H1 (cell line): ENCODE measurements around the gene VEGFC. TPM values are rescaled to one million over a fixed set of nuclear protein-coding genes. Genes with fewer than 3 reads are reported as not detected.

ENCODE experiments used
- CTCF ChIA-PET: fragments of 300-600 bp; sonication (Branson Sonifier 250); formaldehyde crosslinking; loops from one replicate; lab custom pipeline; 2021; ENCODE audit not compliant: partially characterized antibody; lab: Charles Lee
- POLR2A ChIA-PET: fragments of 300-600 bp; sonication (Branson Sonifier 250); formaldehyde crosslinking; loops from one replicate; lab custom pipeline; 2021; ENCODE audit warnings: inconsistent platforms; ENCODE audit not compliant: partially characterized antibody; lab: Charles Lee
- DNase-seq, 2 experiments: peaks; one replicate each; pipeline versions ENCODE4 v3.0.0 to v3.0.0-alpha.2; 2010 to 2022; ENCODE audit warnings: low spot score in 2 of 2, low read depth in 1 of 2, mixed read lengths in 1 of 2
- FAIRE-seq: peaks from 2 replicates; lab custom pipeline; 2011; peaks lifted over from hg19 to GRCh38; lab: Jason Lieb, UNC
- H2AFZ ChIP-seq: 2 replicates; pipeline ENCODE4 v1.8.1; 2012; ENCODE audit warnings: low read length, inconsistent platforms
- H2AK5ac ChIP-seq: 2 replicates; pipeline ENCODE4 v1.6.1; 2013; ENCODE audit warnings: low read depth, low read length
- H2BK120ac ChIP-seq: replicated peaks from 2 replicates; pipeline ENCODE3; 2013; ENCODE audit warnings: low read depth, low read length, inconsistent platforms
- H2BK12ac ChIP-seq: 2 replicates; pipeline ENCODE4 v1.6.1; 2013; ENCODE audit warnings: low read depth, low read length
- H2BK15ac ChIP-seq: 2 replicates; pipeline ENCODE4 v1.6.1; 2013; ENCODE audit warnings: low read length
- H2BK20ac ChIP-seq: 2 replicates; pipeline ENCODE4 v1.6.1; 2013; ENCODE audit warnings: low read length
- H2BK5ac ChIP-seq: 2 replicates; pipeline ENCODE4 v1.6.1; 2013; ENCODE audit warnings: low read depth, low read length
- H3K14ac ChIP-seq: 2 replicates; pipeline ENCODE4 v1.6.1; 2013; ENCODE audit warnings: inconsistent platforms; ENCODE audit not compliant: insufficient read length
- H3K18ac ChIP-seq: 2 replicates; pipeline ENCODE4 v1.6.1; 2013; ENCODE audit warnings: low read length; ENCODE audit errors: extremely low read depth
- H3K23ac ChIP-seq: 2 replicates; pipeline ENCODE4 v1.6.1; 2013; ENCODE audit warnings: inconsistent platforms; ENCODE audit not compliant: insufficient read length
- H3K23me2 ChIP-seq: 2 replicates; pipeline ENCODE4 v1.6.1; 2013; ENCODE audit warnings: low read depth, low read length
- H3K27ac ChIP-seq: 2 replicates; pipeline ENCODE4 v1.6.1; 2011; ENCODE audit warnings: low read depth, low read length, inconsistent platforms
- H3K27me3 ChIP-seq, 4 experiments: replicated peaks in 1 of 4; 1 replicate in 1 of 4; 2 replicates in 3 of 4; pipeline versions ENCODE4 v1.6.1 to v1.8.1; 2011 to 2013; ENCODE audit warnings: low read length in 3 of 4, mild to moderate bottlenecking in 3 of 4, inconsistent platforms in 2 of 4, mixed read lengths in 2 of 4, moderate library complexity in 1 of 4; ENCODE audit not compliant: control insufficient read depth in 3 of 4, insufficient read depth in 3 of 4; ENCODE audit errors: extremely low read depth in 1 of 4
- H3K36me3 ChIP-seq, 4 experiments: 2 replicates each; pipeline versions ENCODE4 v1.6.1 to v1.8.1; 2011 to 2013; ENCODE audit warnings: mild to moderate bottlenecking in 4 of 4, low read length in 3 of 4, moderate library complexity in 2 of 4, control low read depth in 1 of 4, inconsistent platforms in 1 of 4; ENCODE audit not compliant: insufficient read depth in 4 of 4, control insufficient read depth in 2 of 4
- H3K4ac ChIP-seq: replicated peaks from 2 replicates; pipeline ENCODE3; 2013; ENCODE audit warnings: low read length, low read depth, mixed read lengths, inconsistent platforms; ENCODE audit not compliant: insufficient read length
- H3K4me1 ChIP-seq, 4 experiments: replicated peaks in 1 of 4; 1 replicate in 1 of 4; 2 replicates in 3 of 4; pipeline versions ENCODE4 v1.6.1 to v1.8.1; 2011 to 2013; ENCODE audit warnings: low read length in 3 of 4, inconsistent platforms in 2 of 4, mixed read lengths in 1 of 4; ENCODE audit not compliant: insufficient read depth in 4 of 4, control insufficient read depth in 3 of 4
- H3K4me2 ChIP-seq, 2 experiments: 2 replicates each; pipeline versions ENCODE4 v1.6.1 to v1.8.1; 2011 to 2013; ENCODE audit warnings: low read depth in 2 of 2, low read length in 2 of 2, control low read depth in 1 of 2, inconsistent platforms in 1 of 2, mild to moderate bottlenecking in 1 of 2; ENCODE audit not compliant: insufficient read depth in 1 of 2
- H3K4me3 ChIP-seq, 4 experiments: fragments of 200-600, 300-600 bp in 1 of 4; sonication (generic), shearing (Covaris generic), sonication (Bioruptor Twin) in 1 of 4; 2 replicates each; pipeline versions ENCODE4 v1.5.1 to v1.8.1; 2011 to 2016; ENCODE audit warnings: low read length in 4 of 4, low read depth in 3 of 4, control low read depth in 2 of 4, inconsistent platforms in 2 of 4, mild to moderate bottlenecking in 2 of 4, mixed read lengths in 1 of 4, moderate library complexity in 1 of 4; ENCODE audit not compliant: insufficient read depth in 2 of 4; ENCODE audit errors: extremely low read depth in 1 of 4
- H3K56ac ChIP-seq: replicated peaks from 2 replicates; pipeline ENCODE3; 2013; ENCODE audit warnings: low read depth, mild to moderate bottlenecking, mixed read lengths, low read length, inconsistent platforms; ENCODE audit not compliant: insufficient read length
- H3K79me1 ChIP-seq: 2 replicates; pipeline ENCODE4 v1.6.1; 2013; ENCODE audit warnings: low read depth, low read length, control low read depth
- H3K79me2 ChIP-seq, 2 experiments: 2 replicates each; pipeline versions ENCODE4 v1.6.1 to v1.8.1; 2012 to 2013; ENCODE audit warnings: low read length in 2 of 2, mild to moderate bottlenecking in 2 of 2, inconsistent platforms in 1 of 2; ENCODE audit not compliant: insufficient read depth in 2 of 2, control insufficient read depth in 1 of 2
- H3K9ac ChIP-seq, 4 experiments: replicated peaks in 1 of 4; 1 replicate in 1 of 4; 2 replicates in 3 of 4; pipeline versions ENCODE4 v1.6.1 to v1.8.1; 2011 to 2013; ENCODE audit warnings: low read depth in 3 of 4, low read length in 3 of 4, control low read depth in 2 of 4, mild to moderate bottlenecking in 2 of 4, moderate library complexity in 2 of 4, inconsistent platforms in 1 of 4; ENCODE audit errors: extremely low read depth in 1 of 4
- H3K9me3 ChIP-seq, 2 experiments: 2 replicates each; pipeline versions ENCODE4 v1.6.1 to v1.8.1; 2012 to 2013; ENCODE audit warnings: mild to moderate bottlenecking in 2 of 2, moderate library complexity in 2 of 2, control low read depth in 1 of 2, inconsistent platforms in 1 of 2, low read depth in 1 of 2, low read length in 1 of 2, mixed read lengths in 1 of 2; ENCODE audit not compliant: insufficient read depth in 2 of 2
- H4K20me1 ChIP-seq, 2 experiments: replicated peaks in 1 of 2; 2 replicates each; pipeline versions ENCODE3 to v1.8.1; 2011 to 2013; ENCODE audit warnings: inconsistent platforms in 2 of 2, low read length in 2 of 2, mild to moderate bottlenecking in 1 of 2; ENCODE audit not compliant: insufficient read depth in 2 of 2, control insufficient read depth in 1 of 2
- H4K5ac ChIP-seq: 2 replicates; pipeline ENCODE4 v1.6.1; 2013; ENCODE audit warnings: low read length, low read depth, mixed read lengths, inconsistent platforms; ENCODE audit not compliant: insufficient read length
- H4K8ac ChIP-seq: 2 replicates; pipeline ENCODE4 v1.8.0; 2013; ENCODE audit warnings: mild to moderate bottlenecking, moderate library complexity, low read length, inconsistent platforms; ENCODE audit not compliant: insufficient read depth; ENCODE audit errors: extremely low read depth
- H4K91ac ChIP-seq: replicated peaks from 2 replicates; pipeline ENCODE3; 2013; ENCODE audit warnings: low read length, mixed read lengths, inconsistent platforms; ENCODE audit not compliant: insufficient read length
- CBX5 ChIP-seq: fragments of 300-800, 300-1000 bp; sonication (generic); IDR thresholded peaks from 2 replicates; pipeline ENCODE4 v1.7.1; 2016; ENCODE audit warnings: antibody characterized with exemption, low read length, low read depth
- CREB1 ChIP-seq: IDR thresholded peaks from 2 replicates; pipeline ENCODE4 v1.6.1; 2012; ENCODE audit warnings: inconsistent platforms
- EGR1 ChIP-seq: IDR thresholded peaks from 2 replicates; pipeline ENCODE4 v1.6.1; 2011; ENCODE audit warnings: low read depth, low read length, borderline replicate concordance
- EP300 ChIP-seq, 2 experiments: IDR thresholded peaks; 1 replicate in 1 of 2; 2 replicates in 1 of 2; pipeline ENCODE4 v1.6.1; 2011 to 2012; ENCODE audit warnings: low read depth in 2 of 2, low read length in 2 of 2, mild to moderate bottlenecking in 2 of 2, borderline replicate concordance in 1 of 2, inconsistent platforms in 1 of 2, moderate library complexity in 1 of 2
- HDAC2 ChIP-seq, 2 experiments: fragments of 300-600 bp in 1 of 2; sonication (generic) in 1 of 2; IDR thresholded peaks; 2 replicates each; pipeline ENCODE4 v1.6.1; 2011 to 2012; ENCODE audit warnings: low read depth in 2 of 2, low read length in 2 of 2, mild to moderate bottlenecking in 2 of 2, moderate library complexity in 2 of 2, borderline replicate concordance in 1 of 2, inconsistent platforms in 1 of 2
- JUN ChIP-seq: IDR thresholded peaks from 2 replicates; pipeline ENCODE4 v1.6.1; 2011; ENCODE audit warnings: low read depth, mild to moderate bottlenecking, improper control_type of control experiment, low read length
- MAX ChIP-seq: IDR thresholded peaks from 2 replicates; pipeline ENCODE4 v1.6.1; 2012; ENCODE audit warnings: inconsistent platforms
- RBBP5 ChIP-seq: IDR thresholded peaks from 2 replicates; pipeline ENCODE4 v1.7.1; 2012; ENCODE audit warnings: low read depth, mild to moderate bottlenecking, inconsistent platforms, low read length, moderate library complexity, borderline replicate concordance
- SIX5 ChIP-seq: IDR thresholded peaks from 2 replicates; pipeline ENCODE4 v1.6.1; 2011; ENCODE audit warnings: mild to moderate bottlenecking, low read depth, low read length
- SP4 ChIP-seq: IDR thresholded peaks from 2 replicates; pipeline ENCODE4 v1.6.1; 2012; ENCODE audit warnings: low read length, inconsistent platforms
- SUZ12 ChIP-seq: fragments of 200-600 bp; sonication (generic); IDR thresholded peaks from 2 replicates; pipeline ENCODE4 v1.6.1; 2012; ENCODE audit warnings: mild to moderate bottlenecking, inconsistent platforms, low read length, moderate library complexity, mixed read lengths
- TAF7 ChIP-seq: optimal IDR thresholded peaks from 2 replicates; pipeline ENCODE3; 2011; ENCODE audit warnings: low read depth, mild to moderate bottlenecking, inconsistent platforms, low read length, moderate library complexity, borderline replicate concordance
- WGBS, 2 experiments: shearing (Covaris generic) in 1 of 2; methylation state at CpG; one replicate each; pipeline versions ENCODE4 v1.1.6 to v1.1.7; 2013 to 2015; ENCODE audit warnings: low lambda C conversion rate in 2 of 2, mixed read lengths in 2 of 2, inconsistent platforms in 1 of 2, low coverage in 1 of 2, missing lambda C conversion rate in 1 of 2; ENCODE audit not compliant: insufficient replicate concordance in 2 of 2, insufficient coverage in 1 of 2, insufficient read length in 1 of 2; ENCODE audit errors: extremely low coverage in 1 of 2, missing lambda C conversion rate in 1 of 2; 5-methylcytosine and 5-hydroxymethylcytosine counted together
- polyA plus RNA-seq, 7 experiments: library from polyadenylated mRNA; depleted of rRNA in 3 of 7; stranded (reverse) in 5 of 7; unstranded in 2 of 7; fragments of >200 nt in 5 of 7; fragments of 200-250 nt in 2 of 7; gene quantifications; 1 replicate in 5 of 7; 2 replicates in 1 of 7; 4 replicates in 1 of 7; pipeline versions ENCODE4 v1.2.1 to v1.2.3, GENCODE V29; 2011 to 2013; ENCODE audit warnings: missing spikeins in 2 of 7, mixed read lengths in 2 of 7
- total RNA-seq: library from RNA; stranded (reverse); fragmentation: NEBNext Ultra II Directional; extraction: Animal tissue kit (Norgen Biotek cat#: 25700); gene quantifications from 2 replicates; pipeline ENCODE4 v1.2.1, GENCODE V29; 2021

The VEGFC gene
- total and polyA plus RNA-seq, 2 of the 8 experiments (the other 6 are each of a cell fraction or from before 2014, with no cell fraction given): 0.53 to 1.4 TPM

GRCh38 chr4:176788248-176788647, 4.5 kb downstream of the VEGFC start:
- ChIA-PET POLR2A (no interaction called here), CTCF (interaction anchor here (1.0 to 1.8 kb wide), 6 partner anchors 11 to 743 kb away, joined by 3 to 11 read pairs (median 5); no protein-coding TSS in a partner anchor)
- no peak overlapping the region for H2AK5ac ChIP-seq
- no peak overlapping the region for H4K91ac ChIP-seq
- peaks cover 3 to 13% (median 8%) of the 10 kb centered on the region in 4 experiments for H3K27me3 ChIP-seq
- no peak overlapping the region for H2BK120ac ChIP-seq
- H2BK12ac ChIP-seq: no peak overlapping the region
- no peak overlapping the region for H3K4me2 ChIP-seq
- 0 out of 7 replicates have a peak, but pooled peaks cover 0 to 2% (median 0%) of the 10 kb centered on the region in 4 experiments for H3K4me1 ChIP-seq
- TF ChIP-seq SP4 (no peak), TAF7 (no peak), SIX5 (no peak), JUN (no peak), CBX5 (no peak), RBBP5 (no peak), EGR1 (no peak), EP300 (IDR thresholded peaks at IDR 0.05; ENCODE audit: borderline replicate concordance in 1 of 2, low read depth in 2 of 2, low read length in 2 of 2) (no peak), HDAC2 (IDR thresholded peaks at IDR 0.05; ENCODE audit: borderline replicate concordance in 1 of 2, low read depth in 2 of 2, low read length in 2 of 2) (no peak), SUZ12 (no peak), MAX (no peak), CREB1 (no peak)
- H4K20me1 ChIP-seq: no peaks in the 10 kb centered on the region
- H3K4ac ChIP-seq: no peak overlapping the region
- no peak overlapping the region for H2BK20ac ChIP-seq
- no peak overlapping the region for H3K4me3 ChIP-seq
- peaks cover 2% of the 10 kb centered on the region; the same call in 1 of the 2 replicates for H3K23me2 ChIP-seq
- H3K23ac ChIP-seq: no peak overlapping the region
- H3K9ac ChIP-seq: no peak overlapping the region
- H2BK5ac ChIP-seq: no peak overlapping the region
- H3K27ac ChIP-seq: no peak overlapping the region
- no peaks in the 10 kb centered on the region for H3K36me3 ChIP-seq
- no peak overlapping the region for H2BK15ac ChIP-seq
- no peak overlapping the region for H4K8ac ChIP-seq
- 0 out of 2 replicates have a peak overlapping the region, but pooled peaks have one; percentile 6 for H2AFZ ChIP-seq
- H3K79me2 ChIP-seq: no peaks in the 10 kb centered on the region
- WGBS, 2 experiments: 88% methylated on average over 8 of the region's 8 CpGs; no CpG with 5 or more reads in 1 of the 2 experiments
- no peak overlapping the region for H3K18ac ChIP-seq
- H4K5ac ChIP-seq: no peak overlapping the region
- H3K9me3 ChIP-seq: no peaks in the 10 kb centered on the region
- no peaks in the 10 kb centered on the region for H3K79me1 ChIP-seq
- no peak overlapping the region for H3K56ac ChIP-seq
- FAIRE-seq (no peak), DNase-seq (no peak)
- H3K14ac ChIP-seq: no peak overlapping the region
